Astrocyte (in vitro differentiated cells and primary cell): ENCODE measurements around the gene SPTLC3.

Source experiments
- CTCF ChIP-seq: IDR thresholded peaks from 2 replicates; pipeline ENCODE4 v1.5.1; 2011; ENCODE audit warnings: low read depth, mild to moderate bottlenecking, inconsistent platforms, low read length, moderate library complexity; ENCODE audit not compliant: insufficient read depth
- EZH2 ChIP-seq: IDR thresholded peaks from 2 replicates; pipeline ENCODE4 v1.6.1; 2012; ENCODE audit warnings: mild to moderate bottlenecking, low read length, inconsistent platforms; ENCODE audit not compliant: insufficient read depth

- TF ChIP-seq CTCF (no peak), EZH2 (no peak)
These were observed 42.9 kb upstream of the SPTLC3 start for GRCh38 chr20:12965870-12966251.
